ENCODE results near the gene PCP2.

GRCh38 chr19:7646426-7646700 is 12.8 kb upstream of the PCP2 start:
- TF ChIP-seq CTCF (IDR thresholded peaks at IDR 0.05) (no peak), POLR2AphosphoS5 (IDR thresholded peaks at IDR 0.05; ENCODE audit: insufficient read depth in 1 of 2, low read depth in 1 of 2) (no peak), POLR2A (IDR thresholded peaks at IDR 0.05) (no peak)

Measured in vagina (tissue), 2 donors.